ENCODE data around the gene MYO5B.

Gene MYO5B

DNA sequence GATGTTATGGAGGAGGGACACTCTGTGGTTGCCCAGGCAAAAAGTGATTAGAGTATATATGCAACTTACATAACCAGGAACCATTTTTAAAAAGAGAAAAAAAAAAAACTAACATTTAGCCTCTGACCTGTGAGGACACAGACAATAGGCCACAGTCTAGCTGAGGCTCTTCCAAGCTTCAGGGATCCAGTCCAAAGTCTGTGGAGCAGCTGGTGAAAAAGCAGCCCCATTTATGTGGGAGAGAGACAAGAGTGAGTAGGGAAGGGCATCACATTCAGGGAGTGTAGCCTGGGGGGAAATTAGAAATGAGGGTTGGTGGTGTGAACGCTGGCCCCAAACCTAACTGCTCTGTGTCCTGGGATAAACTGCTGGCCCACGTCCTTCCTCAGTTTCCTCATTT is 122.8 kb downstream of the MYO5B start:
- Histone ChIP-seq H3K27me3 (ENCODE audit: insufficient read depth, low read depth, severe bottlenecking) (no peaks in the 10 kb centered on the region), H3K27ac (no peak overlapping the region), H3K4me3 (ENCODE audit: low read depth, low read length) (no peak overlapping the region), H3K9me3 (ENCODE audit: severe bottlenecking) (no peaks in the 10 kb centered on the region), H3K36me3 (no peaks in the 10 kb centered on the region)
- DNase-seq, result no peak
- TF ChIP-seq, protein P1, sequence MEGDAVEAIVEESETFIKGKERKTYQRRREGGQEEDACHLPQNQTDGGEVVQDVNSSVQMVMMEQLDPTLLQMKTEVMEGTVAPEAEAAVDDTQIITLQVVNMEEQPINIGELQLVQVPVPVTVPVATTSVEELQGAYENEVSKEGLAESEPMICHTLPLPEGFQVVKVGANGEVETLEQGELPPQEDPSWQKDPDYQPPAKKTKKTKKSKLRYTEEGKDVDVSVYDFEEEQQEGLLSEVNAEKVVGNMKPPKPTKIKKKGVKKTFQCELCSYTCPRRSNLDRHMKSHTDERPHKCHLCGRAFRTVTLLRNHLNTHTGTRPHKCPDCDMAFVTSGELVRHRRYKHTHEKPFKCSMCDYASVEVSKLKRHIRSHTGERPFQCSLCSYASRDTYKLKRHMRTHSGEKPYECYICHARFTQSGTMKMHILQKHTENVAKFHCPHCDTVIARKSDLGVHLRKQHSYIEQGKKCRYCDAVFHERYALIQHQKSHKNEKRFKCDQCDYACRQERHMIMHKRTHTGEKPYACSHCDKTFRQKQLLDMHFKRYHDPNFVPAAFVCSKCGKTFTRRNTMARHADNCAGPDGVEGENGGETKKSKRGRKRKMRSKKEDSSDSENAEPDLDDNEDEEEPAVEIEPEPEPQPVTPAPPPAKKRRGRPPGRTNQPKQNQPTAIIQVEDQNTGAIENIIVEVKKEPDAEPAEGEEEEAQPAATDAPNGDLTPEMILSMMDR (IDR thresholded peaks at IDR 0.05; ENCODE audit: low read depth, low read length), result no peak

DNA sequence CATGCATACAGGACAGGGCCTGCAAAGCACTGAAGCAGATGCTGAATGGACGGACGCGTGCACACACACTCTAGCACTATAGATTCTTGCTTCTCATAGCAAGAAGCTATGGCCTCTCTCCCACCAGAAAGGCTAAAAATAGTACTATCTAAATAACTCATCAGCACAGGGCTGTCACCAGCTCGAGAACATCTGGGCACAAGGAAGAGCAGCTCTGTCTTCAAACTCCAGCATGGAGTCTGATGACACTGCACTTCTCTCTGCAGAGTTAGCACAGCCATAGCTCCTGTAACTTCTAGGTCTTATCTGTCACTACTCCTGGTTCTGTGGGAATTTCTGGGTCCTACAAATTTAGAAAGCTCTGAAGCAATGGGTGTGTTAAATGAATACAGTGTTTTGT is 123.5 kb downstream of the MYO5B start:
- Histone ChIP-seq H3K27me3 (ENCODE audit: insufficient read depth, low read depth, severe bottlenecking) (no peaks in the 10 kb centered on the region), H3K9me3 (ENCODE audit: severe bottlenecking) (no peaks in the 10 kb centered on the region), H3K27ac (no peak overlapping the region), H3K4me3 (ENCODE audit: low read depth, low read length) (no peak overlapping the region), H3K36me3 (no peaks in the 10 kb centered on the region)
- TF ChIP-seq, protein P1 (IDR thresholded peaks at IDR 0.05; ENCODE audit: low read depth, low read length), result no peak
- no peak for DNase-seq

DNA sequence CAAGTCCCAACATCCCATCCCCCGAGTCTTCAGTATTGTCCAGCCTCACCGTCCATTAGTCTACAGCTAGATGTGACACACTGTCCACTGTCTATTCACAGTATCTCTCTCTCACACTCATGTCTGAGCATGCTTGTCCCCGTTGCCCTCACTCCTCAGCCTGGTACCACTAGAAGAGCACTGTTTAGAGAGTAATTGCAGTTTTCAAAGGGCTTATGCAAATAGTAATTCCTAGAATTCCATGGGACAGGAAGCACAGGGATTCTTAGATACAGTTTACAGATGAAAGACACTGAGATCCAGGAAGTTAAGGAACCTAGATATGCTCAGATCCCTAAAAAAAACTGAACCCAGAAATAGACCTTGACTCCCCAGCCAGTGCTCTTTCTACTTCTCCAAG is 125.5 kb downstream of the MYO5B start:
- Histone ChIP-seq H3K4me3 (ENCODE audit: low read depth, low read length) (no peak overlapping the region), H3K27me3 (ENCODE audit: insufficient read depth, low read depth, severe bottlenecking) (no peaks in the 10 kb centered on the region), H3K36me3 (no peaks in the 10 kb centered on the region), H3K9me3 (ENCODE audit: severe bottlenecking) (no peaks in the 10 kb centered on the region), H3K27ac (no peak overlapping the region)
- no peak for DNase-seq
- TF ChIP-seq, protein P1 (IDR thresholded peaks at IDR 0.05; ENCODE audit: low read depth, low read length), result no peak

GRCh38 chr18:50065527-50065926 is 129.4 kb downstream of the MYO5B start:
- TF ChIP-seq, protein P1 (IDR thresholded peaks at IDR 0.05; ENCODE audit: low read depth, low read length), result no peak
- Histone ChIP-seq H3K27me3 (ENCODE audit: insufficient read depth, low read depth, severe bottlenecking) (no peaks in the 10 kb centered on the region), H3K27ac (no peak overlapping the region), H3K36me3 (no peaks in the 10 kb centered on the region), H3K4me3 (ENCODE audit: low read depth, low read length) (no peak overlapping the region), H3K9me3 (ENCODE audit: severe bottlenecking) (no peaks in the 10 kb centered on the region)
- peak; percentile 63 for DNase-seq

- no peak overlapping the region for H3K27ac ChIP-seq
- no peaks in the 10 kb centered on the region for H3K36me3 ChIP-seq
- H3K9me3 ChIP-seq (ENCODE audit: severe bottlenecking), result no peaks in the 10 kb centered on the region
- H3K27me3 ChIP-seq (ENCODE audit: insufficient read depth, low read depth, severe bottlenecking), result no peaks in the 10 kb centered on the region
- TF ChIP-seq, protein P1 (IDR thresholded peaks at IDR 0.05; ENCODE audit: low read depth, low read length), result no peak
- no peak overlapping the region for H3K4me3 ChIP-seq (ENCODE audit: low read depth, low read length)
- DNase-seq, result no peak
These were observed 129.9 kb downstream of the MYO5B start for GRCh38 chr18:50065039-50065438.

DNA sequence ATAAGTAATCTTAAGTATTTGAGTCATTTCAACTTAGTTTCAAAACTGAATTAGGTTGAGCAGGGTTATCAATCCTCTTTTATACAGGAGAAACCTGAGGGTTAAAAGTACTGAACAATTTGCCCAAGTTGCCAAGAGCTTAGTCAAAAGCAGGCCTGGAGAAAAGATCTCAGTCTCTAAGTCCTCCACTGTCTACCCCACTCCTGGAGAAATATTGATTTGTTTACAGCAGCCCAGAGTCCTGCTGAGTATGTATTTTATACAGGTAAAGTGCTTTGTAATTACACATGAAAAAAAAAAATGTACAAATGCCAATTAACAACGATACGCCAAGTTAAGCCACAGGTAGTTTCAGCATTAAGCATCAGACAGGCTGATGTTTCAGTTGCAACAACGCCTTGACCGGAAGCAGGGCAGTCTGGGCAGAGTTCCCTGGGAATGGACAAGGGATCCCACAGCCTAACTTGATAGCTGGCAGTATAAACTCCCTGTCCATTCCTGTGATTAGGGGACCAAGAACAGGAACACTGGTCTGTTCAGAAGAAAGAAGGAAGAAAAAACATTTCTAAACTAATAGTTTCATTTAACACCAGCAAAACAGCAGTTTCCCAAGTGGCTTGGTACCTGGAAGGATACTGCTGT is 132.9 kb downstream of the MYO5B start:
- no peak overlapping the region for H3K27ac ChIP-seq
- no peaks in the 10 kb centered on the region for H3K36me3 ChIP-seq
- TF ChIP-seq, protein P1 (IDR thresholded peaks at IDR 0.05; ENCODE audit: low read depth, low read length), result no peak
- no peak for DNase-seq
- H3K9me3 ChIP-seq (ENCODE audit: severe bottlenecking), result no peaks in the 10 kb centered on the region
- no peak overlapping the region for H3K4me3 ChIP-seq (ENCODE audit: low read depth, low read length)
- no peaks in the 10 kb centered on the region for H3K27me3 ChIP-seq (ENCODE audit: insufficient read depth, low read depth, severe bottlenecking)
